ENCODE measurements around the gene DTL. TPM values are rescaled to one million over a fixed set of nuclear protein-coding genes. Genes with fewer than 3 reads are reported as not detected.

DTL gene
- total RNA-seq, 1 donor from 2014 or later = 7.4 TPM

DNA sequence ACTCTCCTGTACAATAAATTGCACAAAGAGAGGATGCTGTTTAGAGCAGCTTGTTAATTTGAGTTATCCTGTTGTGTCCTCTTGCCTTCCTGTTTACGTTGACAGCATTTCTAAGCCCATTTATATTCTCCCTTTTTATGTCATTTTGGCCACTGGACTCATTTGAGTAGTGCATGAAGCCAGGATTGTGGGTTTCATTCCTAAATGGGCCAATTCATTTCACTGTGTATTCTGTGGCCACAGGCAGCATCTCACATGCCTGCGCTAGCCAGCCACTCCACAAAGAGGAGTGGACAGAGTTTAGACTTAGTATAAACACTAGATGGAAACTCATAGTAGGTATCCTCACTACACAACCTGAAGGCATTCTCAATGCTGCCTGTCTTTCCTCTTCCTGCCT lies 73.4 kb downstream of the DTL start:
- Mint-ChIP-seq H3K27ac (ENCODE audit: unreplicated experiment) (no peak overlapping the region), H3K9me3 (ENCODE audit: unreplicated experiment) (no peaks in the 10 kb centered on the region), H3K36me3 (ENCODE audit: unreplicated experiment) (no peaks in the 10 kb centered on the region), H3K4me3 (ENCODE audit: unreplicated experiment) (no peak overlapping the region), H3K4me1 (ENCODE audit: low read depth, unreplicated experiment) (peaks cover 2% of the 10 kb centered on the region), H3K27me3 (ENCODE audit: unreplicated experiment) (no peaks in the 10 kb centered on the region)
- DNase-seq = no peak
- TF ChIP-seq, protein P1, sequence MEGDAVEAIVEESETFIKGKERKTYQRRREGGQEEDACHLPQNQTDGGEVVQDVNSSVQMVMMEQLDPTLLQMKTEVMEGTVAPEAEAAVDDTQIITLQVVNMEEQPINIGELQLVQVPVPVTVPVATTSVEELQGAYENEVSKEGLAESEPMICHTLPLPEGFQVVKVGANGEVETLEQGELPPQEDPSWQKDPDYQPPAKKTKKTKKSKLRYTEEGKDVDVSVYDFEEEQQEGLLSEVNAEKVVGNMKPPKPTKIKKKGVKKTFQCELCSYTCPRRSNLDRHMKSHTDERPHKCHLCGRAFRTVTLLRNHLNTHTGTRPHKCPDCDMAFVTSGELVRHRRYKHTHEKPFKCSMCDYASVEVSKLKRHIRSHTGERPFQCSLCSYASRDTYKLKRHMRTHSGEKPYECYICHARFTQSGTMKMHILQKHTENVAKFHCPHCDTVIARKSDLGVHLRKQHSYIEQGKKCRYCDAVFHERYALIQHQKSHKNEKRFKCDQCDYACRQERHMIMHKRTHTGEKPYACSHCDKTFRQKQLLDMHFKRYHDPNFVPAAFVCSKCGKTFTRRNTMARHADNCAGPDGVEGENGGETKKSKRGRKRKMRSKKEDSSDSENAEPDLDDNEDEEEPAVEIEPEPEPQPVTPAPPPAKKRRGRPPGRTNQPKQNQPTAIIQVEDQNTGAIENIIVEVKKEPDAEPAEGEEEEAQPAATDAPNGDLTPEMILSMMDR (IDR thresholded peaks at IDR 0.05; ENCODE audit: partially characterized antibody, unreplicated experiment) = no peak

DNA sequence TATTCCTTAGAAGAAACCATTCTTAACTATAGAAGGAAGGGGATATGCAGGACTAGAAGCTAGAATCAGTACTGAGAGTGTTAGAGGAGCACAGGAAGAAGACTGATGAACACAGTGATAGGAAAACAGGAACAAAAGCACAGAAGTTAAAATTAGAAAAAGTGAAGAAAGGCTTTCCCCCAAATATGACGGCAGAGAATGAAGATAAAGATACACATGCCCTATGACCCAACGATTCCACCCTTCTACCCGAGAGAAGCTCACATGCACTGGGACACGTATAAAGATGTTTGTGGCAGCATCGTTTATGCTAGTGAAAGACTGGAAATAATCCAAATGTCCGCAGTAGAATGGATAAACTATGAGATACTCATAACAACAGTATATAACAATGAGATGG lies 74.2 kb downstream of the DTL start:
- no peaks in the 10 kb centered on the region for H3K27me3 Mint-ChIP-seq (ENCODE audit: unreplicated experiment)
- H3K36me3 Mint-ChIP-seq (ENCODE audit: unreplicated experiment) = no peaks in the 10 kb centered on the region
- no peak overlapping the region for H3K4me3 Mint-ChIP-seq (ENCODE audit: unreplicated experiment)
- H3K9me3 Mint-ChIP-seq (ENCODE audit: unreplicated experiment) = no peaks in the 10 kb centered on the region
- TF ChIP-seq, protein P1 (IDR thresholded peaks at IDR 0.05; ENCODE audit: partially characterized antibody, unreplicated experiment) = no peak
- DNase-seq = no peak
- no peak overlapping the region for H3K27ac Mint-ChIP-seq (ENCODE audit: unreplicated experiment)
- no peaks in the 10 kb centered on the region for H3K4me1 Mint-ChIP-seq (ENCODE audit: low read depth, unreplicated experiment)

DNA sequence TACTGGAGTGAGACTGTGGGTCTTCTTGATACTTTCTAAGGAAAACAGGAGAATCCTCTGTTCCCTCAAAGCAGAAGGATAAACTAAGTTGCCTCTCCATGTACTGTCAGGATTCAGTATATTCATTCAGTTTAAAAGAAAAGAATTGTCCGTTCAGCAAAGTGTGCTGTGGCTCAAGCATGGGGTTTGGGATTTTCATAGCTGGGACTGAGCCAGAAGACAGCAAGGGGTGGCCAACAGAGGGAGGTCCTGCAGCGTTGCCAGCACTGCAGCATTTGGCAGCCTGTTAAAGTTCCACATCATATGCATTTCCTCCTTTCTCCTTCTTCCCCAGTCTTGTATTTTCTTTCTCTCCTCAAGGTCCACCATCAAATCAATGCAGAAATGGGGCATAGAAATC lies 75.1 kb downstream of the DTL start:
- Mint-ChIP-seq H3K9me3 (ENCODE audit: unreplicated experiment) (no peaks in the 10 kb centered on the region), H3K4me1 (ENCODE audit: low read depth, unreplicated experiment) (no peaks in the 10 kb centered on the region), H3K27ac (ENCODE audit: unreplicated experiment) (no peak overlapping the region), H3K4me3 (ENCODE audit: unreplicated experiment) (no peak overlapping the region), H3K36me3 (ENCODE audit: unreplicated experiment) (no peaks in the 10 kb centered on the region), H3K27me3 (ENCODE audit: unreplicated experiment) (no peaks in the 10 kb centered on the region)
- no peak for DNase-seq
- TF ChIP-seq, protein P1 (IDR thresholded peaks at IDR 0.05; ENCODE audit: partially characterized antibody, unreplicated experiment) = no peak

DNA sequence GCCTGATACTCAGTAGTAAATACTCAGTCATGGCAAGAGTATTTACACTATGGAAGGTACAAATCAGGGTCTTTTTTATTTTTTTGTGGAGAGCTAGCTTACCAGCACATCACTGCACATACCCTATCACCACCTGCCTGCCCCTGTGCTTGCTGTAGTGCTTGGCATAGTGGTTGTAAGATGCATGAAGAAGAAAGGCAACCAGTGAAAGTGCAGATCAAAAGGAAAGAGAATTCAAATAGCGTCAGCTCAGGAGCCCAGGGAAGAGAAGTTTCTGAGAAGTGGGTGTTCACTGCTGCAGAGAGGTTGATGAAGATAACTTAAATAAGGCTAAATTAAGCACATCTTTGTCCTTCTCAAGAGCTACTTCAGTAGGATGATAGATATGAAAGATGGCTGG lies 76.0 kb downstream of the DTL start:
- H3K36me3 Mint-ChIP-seq (ENCODE audit: unreplicated experiment) = no peaks in the 10 kb centered on the region

DNA sequence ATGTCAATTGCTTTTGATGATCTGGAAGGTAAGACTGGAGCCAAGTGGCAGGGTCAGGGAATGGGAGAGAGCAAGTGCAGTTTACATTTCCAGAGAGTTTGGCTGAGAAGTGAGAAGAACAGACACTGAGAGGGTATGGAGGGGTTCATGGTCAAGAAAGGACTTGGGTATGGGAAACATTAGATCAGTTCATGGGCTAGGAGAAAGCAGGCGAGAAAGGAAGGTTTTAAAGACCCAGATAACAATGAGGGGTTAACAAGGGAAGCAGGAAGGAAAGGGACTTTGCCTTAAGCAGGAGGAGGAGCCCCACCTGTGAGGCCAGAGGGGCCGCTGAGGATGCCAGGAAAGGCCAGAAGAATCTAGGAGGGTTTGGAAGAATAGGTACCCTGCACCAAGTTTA lies 78.2 kb downstream of the DTL start:
- TF ChIP-seq, protein P1 (IDR thresholded peaks at IDR 0.05; ENCODE audit: partially characterized antibody, unreplicated experiment) = no peak
- Mint-ChIP-seq H3K36me3 (ENCODE audit: unreplicated experiment) (no peaks in the 10 kb centered on the region), H3K9me3 (ENCODE audit: unreplicated experiment) (peaks cover 3% of the 10 kb centered on the region), H3K4me3 (ENCODE audit: unreplicated experiment) (no peak overlapping the region), H3K27ac (ENCODE audit: unreplicated experiment) (no peak overlapping the region), H3K27me3 (ENCODE audit: unreplicated experiment) (no peaks in the 10 kb centered on the region), H3K4me1 (ENCODE audit: low read depth, unreplicated experiment) (no peaks in the 10 kb centered on the region)
- no peak for DNase-seq

More for the DNA sequence above, 76.0 kb downstream of the DTL start:
- TF ChIP-seq, protein P1 (IDR thresholded peaks at IDR 0.05; ENCODE audit: partially characterized antibody, unreplicated experiment) = no peak
- H3K27me3 Mint-ChIP-seq (ENCODE audit: unreplicated experiment) = no peaks in the 10 kb centered on the region
- no peak overlapping the region for H3K4me3 Mint-ChIP-seq (ENCODE audit: unreplicated experiment)
- H3K4me1 Mint-ChIP-seq (ENCODE audit: low read depth, unreplicated experiment) = no peaks in the 10 kb centered on the region
- no peaks in the 10 kb centered on the region for H3K9me3 Mint-ChIP-seq (ENCODE audit: unreplicated experiment)
- no peak for DNase-seq
- no peak overlapping the region for H3K27ac Mint-ChIP-seq (ENCODE audit: unreplicated experiment)

Measured in glutamatergic neuron (in vitro differentiated cells).